ENCODE measurements around the gene TTLL11.

DNA sequence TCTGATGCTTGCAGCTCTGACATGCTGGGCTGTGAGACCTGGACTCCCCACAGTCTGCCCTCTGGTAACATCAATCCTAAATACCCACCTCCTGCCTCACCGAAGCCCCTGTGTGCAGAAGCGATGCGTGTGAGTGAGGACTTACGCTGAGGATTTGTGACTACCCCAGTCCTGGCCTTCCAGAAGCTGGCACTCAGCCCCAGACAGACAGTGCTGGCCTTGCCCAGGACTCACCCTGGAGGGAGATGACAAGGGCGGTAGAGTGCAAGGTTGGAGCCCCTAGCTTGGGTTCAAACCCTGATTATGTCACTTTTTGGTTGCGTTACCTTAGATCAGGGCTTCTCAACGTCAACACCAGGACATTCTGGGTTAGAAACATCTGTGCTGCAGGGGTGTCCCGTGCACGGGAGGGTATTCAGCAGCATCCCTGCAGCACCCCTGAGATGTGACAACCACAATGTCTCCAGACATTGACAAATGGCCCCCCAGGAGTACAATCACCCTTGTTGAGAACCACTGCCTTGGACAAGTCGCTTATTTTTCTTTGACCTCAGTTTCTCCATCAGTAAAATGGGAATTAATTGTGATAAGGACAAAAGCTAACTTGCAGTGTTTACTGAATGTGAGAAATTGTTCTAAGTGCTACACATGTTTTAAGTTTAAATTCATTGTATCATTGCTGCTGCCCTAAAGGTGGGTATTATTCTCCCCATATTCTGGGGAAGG is 23.5 kb upstream of the TTLL11 start:
- no peak for TF ChIP-seq POLR2A (IDR thresholded peaks at IDR 0.05)
- TF ChIP-seq, protein P1, sequence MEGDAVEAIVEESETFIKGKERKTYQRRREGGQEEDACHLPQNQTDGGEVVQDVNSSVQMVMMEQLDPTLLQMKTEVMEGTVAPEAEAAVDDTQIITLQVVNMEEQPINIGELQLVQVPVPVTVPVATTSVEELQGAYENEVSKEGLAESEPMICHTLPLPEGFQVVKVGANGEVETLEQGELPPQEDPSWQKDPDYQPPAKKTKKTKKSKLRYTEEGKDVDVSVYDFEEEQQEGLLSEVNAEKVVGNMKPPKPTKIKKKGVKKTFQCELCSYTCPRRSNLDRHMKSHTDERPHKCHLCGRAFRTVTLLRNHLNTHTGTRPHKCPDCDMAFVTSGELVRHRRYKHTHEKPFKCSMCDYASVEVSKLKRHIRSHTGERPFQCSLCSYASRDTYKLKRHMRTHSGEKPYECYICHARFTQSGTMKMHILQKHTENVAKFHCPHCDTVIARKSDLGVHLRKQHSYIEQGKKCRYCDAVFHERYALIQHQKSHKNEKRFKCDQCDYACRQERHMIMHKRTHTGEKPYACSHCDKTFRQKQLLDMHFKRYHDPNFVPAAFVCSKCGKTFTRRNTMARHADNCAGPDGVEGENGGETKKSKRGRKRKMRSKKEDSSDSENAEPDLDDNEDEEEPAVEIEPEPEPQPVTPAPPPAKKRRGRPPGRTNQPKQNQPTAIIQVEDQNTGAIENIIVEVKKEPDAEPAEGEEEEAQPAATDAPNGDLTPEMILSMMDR (IDR thresholded peaks at IDR 0.05) = no peak
